ENCODE data around the gene PAQR8. TPM values are rescaled to one million over a fixed set of nuclear protein-coding genes. Genes with fewer than 3 reads are reported as not detected.

The PAQR8 gene
- total and polyA plus RNA-seq, 2 of the 13 experiments (the other 11 are each of a cell fraction or from before 2014, with no cell fraction given) = 37.7 to 50.7 TPM

- TF ChIP-seq SRF (IDR thresholded peaks at IDR 0.05; ENCODE audit: low read depth, low read length) (0 out of 2 replicates have a peak, but pooled peaks have one; percentile 30), ELF4 (CRISPR knock-in tag; IDR thresholded peaks at IDR 0.05; ENCODE audit: borderline replicate concordance) (no peak), ZSCAN12 (CRISPR knock-in tag; IDR thresholded peaks at IDR 0.05) (no peak), ZNF598 (CRISPR knock-in tag; IDR thresholded peaks at IDR 0.05; ENCODE audit: borderline replicate concordance) (no peak), SALL1 (CRISPR knock-in tag; IDR thresholded peaks at IDR 0.05) (peak; percentile 74), HHEX (CRISPR knock-in tag; IDR thresholded peaks at IDR 0.05) (no peak), DBP (CRISPR knock-in tag; IDR thresholded peaks at IDR 0.05; ENCODE audit: not compliant biosample characterization) (peak; percentile 8), MZF1 (CRISPR knock-in tag; IDR thresholded peaks at IDR 0.05; ENCODE audit: borderline replicate concordance) (no peak), BHLHE40 (IDR thresholded peaks at IDR 0.05; ENCODE audit: low read length) (no peak), ZNF292 (CRISPR knock-in tag; IDR thresholded peaks at IDR 0.05; ENCODE audit: borderline replicate concordance, low read depth) (no peak), KLF12 (CRISPR knock-in tag; IDR thresholded peaks at IDR 0.05; ENCODE audit: borderline replicate concordance) (no peak), ZFY (CRISPR knock-in tag; IDR thresholded peaks at IDR 0.05) (no peak), ZZZ3 (CRISPR knock-in tag; IDR thresholded peaks at IDR 0.05; ENCODE audit: borderline replicate concordance) (0 out of 2 replicates have a peak, but pooled peaks have one; percentile 35), NCOA2 (CRISPR knock-in tag; IDR thresholded peaks at IDR 0.05) (peak; percentile 62; the same call in 1 of the 2 replicates), ZNF232 (CRISPR knock-in tag; IDR thresholded peaks at IDR 0.05; ENCODE audit: borderline replicate concordance) (no peak), CBX2 (IDR thresholded peaks at IDR 0.05; ENCODE audit: low read depth, low read length) (no peak), CBX2 (CRISPR knock-in tag; IDR thresholded peaks at IDR 0.05; ENCODE audit: low read depth) (no peak), MBD4 (IDR thresholded peaks at IDR 0.05; ENCODE audit: borderline replicate concordance, low read length) (no peak), SP1 (IDR thresholded peaks at IDR 0.05) (no peak), SP1 (CRISPR knock-in tag; IDR thresholded peaks at IDR 0.05) (no peak), ZNF460 (CRISPR knock-in tag; IDR thresholded peaks at IDR 0.05; ENCODE audit: borderline replicate concordance) (no peak), CBFB (CRISPR knock-in tag; IDR thresholded peaks at IDR 0.05) (0 out of 2 replicates have a peak, but pooled peaks have one; percentile 33), RAD21 (CRISPR knock-in tag; IDR thresholded peaks at IDR 0.05) (no peak), SAP130 (CRISPR knock-in tag; IDR thresholded peaks at IDR 0.05; ENCODE audit: low read depth) (peak; percentile 76), ZNF451 (CRISPR knock-in tag; IDR thresholded peaks at IDR 0.05) (no peak)
- TF ChIP-seq, protein P1, sequence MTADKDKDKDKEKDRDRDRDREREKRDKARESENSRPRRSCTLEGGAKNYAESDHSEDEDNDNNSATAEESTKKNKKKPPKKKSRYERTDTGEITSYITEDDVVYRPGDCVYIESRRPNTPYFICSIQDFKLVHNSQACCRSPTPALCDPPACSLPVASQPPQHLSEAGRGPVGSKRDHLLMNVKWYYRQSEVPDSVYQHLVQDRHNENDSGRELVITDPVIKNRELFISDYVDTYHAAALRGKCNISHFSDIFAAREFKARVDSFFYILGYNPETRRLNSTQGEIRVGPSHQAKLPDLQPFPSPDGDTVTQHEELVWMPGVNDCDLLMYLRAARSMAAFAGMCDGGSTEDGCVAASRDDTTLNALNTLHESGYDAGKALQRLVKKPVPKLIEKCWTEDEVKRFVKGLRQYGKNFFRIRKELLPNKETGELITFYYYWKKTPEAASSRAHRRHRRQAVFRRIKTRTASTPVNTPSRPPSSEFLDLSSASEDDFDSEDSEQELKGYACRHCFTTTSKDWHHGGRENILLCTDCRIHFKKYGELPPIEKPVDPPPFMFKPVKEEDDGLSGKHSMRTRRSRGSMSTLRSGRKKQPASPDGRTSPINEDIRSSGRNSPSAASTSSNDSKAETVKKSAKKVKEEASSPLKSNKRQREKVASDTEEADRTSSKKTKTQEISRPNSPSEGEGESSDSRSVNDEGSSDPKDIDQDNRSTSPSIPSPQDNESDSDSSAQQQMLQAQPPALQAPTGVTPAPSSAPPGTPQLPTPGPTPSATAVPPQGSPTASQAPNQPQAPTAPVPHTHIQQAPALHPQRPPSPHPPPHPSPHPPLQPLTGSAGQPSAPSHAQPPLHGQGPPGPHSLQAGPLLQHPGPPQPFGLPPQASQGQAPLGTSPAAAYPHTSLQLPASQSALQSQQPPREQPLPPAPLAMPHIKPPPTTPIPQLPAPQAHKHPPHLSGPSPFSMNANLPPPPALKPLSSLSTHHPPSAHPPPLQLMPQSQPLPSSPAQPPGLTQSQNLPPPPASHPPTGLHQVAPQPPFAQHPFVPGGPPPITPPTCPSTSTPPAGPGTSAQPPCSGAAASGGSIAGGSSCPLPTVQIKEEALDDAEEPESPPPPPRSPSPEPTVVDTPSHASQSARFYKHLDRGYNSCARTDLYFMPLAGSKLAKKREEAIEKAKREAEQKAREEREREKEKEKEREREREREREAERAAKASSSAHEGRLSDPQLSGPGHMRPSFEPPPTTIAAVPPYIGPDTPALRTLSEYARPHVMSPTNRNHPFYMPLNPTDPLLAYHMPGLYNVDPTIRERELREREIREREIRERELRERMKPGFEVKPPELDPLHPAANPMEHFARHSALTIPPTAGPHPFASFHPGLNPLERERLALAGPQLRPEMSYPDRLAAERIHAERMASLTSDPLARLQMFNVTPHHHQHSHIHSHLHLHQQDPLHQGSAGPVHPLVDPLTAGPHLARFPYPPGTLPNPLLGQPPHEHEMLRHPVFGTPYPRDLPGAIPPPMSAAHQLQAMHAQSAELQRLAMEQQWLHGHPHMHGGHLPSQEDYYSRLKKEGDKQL (CRISPR knock-in tag; IDR thresholded peaks at IDR 0.05; ENCODE audit: low read depth) = no peak
- TF ChIP-seq, protein P2, sequence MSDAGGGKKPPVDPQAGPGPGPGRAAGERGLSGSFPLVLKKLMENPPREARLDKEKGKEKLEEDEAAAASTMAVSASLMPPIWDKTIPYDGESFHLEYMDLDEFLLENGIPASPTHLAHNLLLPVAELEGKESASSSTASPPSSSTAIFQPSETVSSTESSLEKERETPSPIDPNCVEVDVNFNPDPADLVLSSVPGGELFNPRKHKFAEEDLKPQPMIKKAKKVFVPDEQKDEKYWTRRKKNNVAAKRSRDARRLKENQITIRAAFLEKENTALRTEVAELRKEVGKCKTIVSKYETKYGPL (CRISPR knock-in tag; IDR thresholded peaks at IDR 0.05) = no peak
These were observed 1.4 kb downstream of the PAQR8 start (continued) for GRCh38 chr6:52363228-52363867.
